Rectal smooth muscle tissue (tissue), 1 donor: ENCODE measurements around the gene SLC36A4.

ENCODE experiments used
- H3K27ac ChIP-seq: one replicate; pipeline ENCODE4 v1.7.0; 2013; ENCODE audit warnings: low read depth, low read length, inconsistent platforms
- H3K27me3 ChIP-seq: one replicate; pipeline ENCODE4 v1.7.0; 2013; ENCODE audit warnings: low read length; ENCODE audit not compliant: control insufficient read depth, insufficient read depth
- H3K36me3 ChIP-seq: one replicate; pipeline ENCODE4 v1.7.0; 2013; ENCODE audit warnings: low read length; ENCODE audit not compliant: control insufficient read depth, insufficient read depth
- H3K4me1 ChIP-seq: one replicate; pipeline ENCODE4 v1.7.0; 2013; ENCODE audit warnings: low read length; ENCODE audit not compliant: control insufficient read depth, insufficient read depth
- H3K4me3 ChIP-seq: one replicate; pipeline ENCODE4 v1.7.0; 2013; ENCODE audit warnings: low read length
- H3K9ac ChIP-seq: one replicate; pipeline ENCODE4 v1.7.0; 2013; ENCODE audit warnings: low read length

The SLC36A4 gene

GRCh38 chr11:93143186-93143585 is 54.6 kb downstream of the SLC36A4 start:
- Histone ChIP-seq H3K36me3 (no peaks in the 10 kb centered on the region), H3K27ac (no peak overlapping the region), H3K9ac (no peak overlapping the region), H3K27me3 (no peaks in the 10 kb centered on the region), H3K4me1 (no peaks in the 10 kb centered on the region), H3K4me3 (no peak overlapping the region)

GRCh38 chr11:93133488-93134109 is 64.2 kb downstream of the SLC36A4 start:
- H3K9ac ChIP-seq, result no peak overlapping the region
- H3K27me3 ChIP-seq, result no peaks in the 10 kb centered on the region
- H3K27ac ChIP-seq, result no peak overlapping the region
- H3K4me3 ChIP-seq, result no peak overlapping the region
- H3K4me1 ChIP-seq, result no peaks in the 10 kb centered on the region
- no peaks in the 10 kb centered on the region for H3K36me3 ChIP-seq

GRCh38 chr11:93132836-93133235 is 65.0 kb downstream of the SLC36A4 start:
- Histone ChIP-seq H3K4me1 (no peaks in the 10 kb centered on the region), H3K9ac (no peak overlapping the region), H3K4me3 (no peak overlapping the region), H3K36me3 (no peaks in the 10 kb centered on the region), H3K27ac (no peak overlapping the region), H3K27me3 (no peaks in the 10 kb centered on the region)

GRCh38 chr11:93131709-93132108 is 66.1 kb downstream of the SLC36A4 start:
- H3K27ac ChIP-seq, result no peak overlapping the region
- H3K4me3 ChIP-seq, result no peak overlapping the region
- H3K27me3 ChIP-seq, result no peaks in the 10 kb centered on the region
- no peaks in the 10 kb centered on the region for H3K4me1 ChIP-seq
- H3K36me3 ChIP-seq, result no peaks in the 10 kb centered on the region
- no peak overlapping the region for H3K9ac ChIP-seq

GRCh38 chr11:93128574-93128973 is 69.2 kb downstream of the SLC36A4 start:
- H3K27me3 ChIP-seq, result no peaks in the 10 kb centered on the region
- no peak overlapping the region for H3K9ac ChIP-seq
- H3K4me1 ChIP-seq, result no peaks in the 10 kb centered on the region
- no peak overlapping the region for H3K4me3 ChIP-seq
- H3K36me3 ChIP-seq, result no peaks in the 10 kb centered on the region
- H3K27ac ChIP-seq, result no peak overlapping the region

- H3K4me1 ChIP-seq, result no peaks in the 10 kb centered on the region
- no peaks in the 10 kb centered on the region for H3K36me3 ChIP-seq
- no peak overlapping the region for H3K27ac ChIP-seq
- H3K4me3 ChIP-seq, result no peak overlapping the region
- H3K27me3 ChIP-seq, result no peaks in the 10 kb centered on the region
- H3K9ac ChIP-seq, result no peak overlapping the region
Observed at GRCh38 chr11:93123351-93123898, 74.4 kb downstream of the SLC36A4 start.

GRCh38 chr11:93122535-93123235 is 75.1 kb downstream of the SLC36A4 start:
- H3K4me1 ChIP-seq, result no peaks in the 10 kb centered on the region
- no peak overlapping the region for H3K9ac ChIP-seq
- no peaks in the 10 kb centered on the region for H3K27me3 ChIP-seq
- H3K4me3 ChIP-seq, result no peak overlapping the region
- H3K27ac ChIP-seq, result no peak overlapping the region
- H3K36me3 ChIP-seq, result no peaks in the 10 kb centered on the region

GRCh38 chr11:93118276-93118675 is 79.5 kb downstream of the SLC36A4 start:
- H3K4me1 ChIP-seq, result no peaks in the 10 kb centered on the region
- no peak overlapping the region for H3K9ac ChIP-seq
- no peak overlapping the region for H3K4me3 ChIP-seq
- no peak overlapping the region for H3K27ac ChIP-seq
- H3K36me3 ChIP-seq, result no peaks in the 10 kb centered on the region
- no peaks in the 10 kb centered on the region for H3K27me3 ChIP-seq

- no peak overlapping the region for H3K27ac ChIP-seq
- no peaks in the 10 kb centered on the region for H3K27me3 ChIP-seq
- H3K4me3 ChIP-seq, result no peak overlapping the region
- H3K36me3 ChIP-seq, result no peaks in the 10 kb centered on the region
- no peak overlapping the region for H3K9ac ChIP-seq
- H3K4me1 ChIP-seq, result no peaks in the 10 kb centered on the region
Observed at GRCh38 chr11:93117565-93117964, 80.2 kb downstream of the SLC36A4 start.

- Histone ChIP-seq H3K36me3 (no peaks in the 10 kb centered on the region), H3K9ac (no peak overlapping the region), H3K4me3 (no peak overlapping the region), H3K4me1 (no peaks in the 10 kb centered on the region), H3K27ac (no peak overlapping the region), H3K27me3 (no peaks in the 10 kb centered on the region)
Observed at GRCh38 chr11:93116641-93117441, 81.0 kb downstream of the SLC36A4 start.

- H3K9ac ChIP-seq, result no peak overlapping the region
Observed at GRCh38 chr11:93114304-93114703, 83.5 kb downstream of the SLC36A4 start.

GRCh38 chr11:93113824-93114223 is 84.0 kb downstream of the SLC36A4 start:
- H3K27ac ChIP-seq, result no peak overlapping the region
- no peaks in the 10 kb centered on the region for H3K27me3 ChIP-seq
- H3K9ac ChIP-seq, result no peak overlapping the region
- no peak overlapping the region for H3K4me3 ChIP-seq
- no peaks in the 10 kb centered on the region for H3K4me1 ChIP-seq
- no peaks in the 10 kb centered on the region for H3K36me3 ChIP-seq

More at GRCh38 chr11:93114304-93114703, 83.5 kb downstream of the SLC36A4 start:
- Histone ChIP-seq H3K36me3 (no peaks in the 10 kb centered on the region), H3K4me3 (no peak overlapping the region), H3K27me3 (no peaks in the 10 kb centered on the region), H3K4me1 (no peaks in the 10 kb centered on the region), H3K27ac (no peak overlapping the region)
